ENCODE data around the gene SPATS2.
A peak's percentile ranks its signal among the peaks of the same experiment; 100 is the strongest.
"Not testable (repeated sequence)": the region's sequence is repeated elsewhere in the genome, so short reads cannot be mapped to it uniquely, and the experiment has no call there.

The SPATS2 gene

GRCh38 chr12:49331380-49332222 is 35.7 kb upstream of the SPATS2 start:
- H3K4me1 Mint-ChIP-seq, result peaks cover 5% of the 10 kb centered on the region
- H3K27ac Mint-ChIP-seq (ENCODE audit: low read depth), result no peak overlapping the region
- ATAC-seq (replicated peaks; ENCODE audit: extremely low read depth, poor library complexity, severe bottlenecking) (no peak), DNase-seq (ENCODE audit: low spot score in 2 of 2) (no peak)
- H3K4me3 Mint-ChIP-seq, result no peak overlapping the region
- no peaks in the 10 kb centered on the region for H3K9me3 Mint-ChIP-seq
- H3K27me3 Mint-ChIP-seq, result peaks cover 34% of the 10 kb centered on the region
- H3K36me3 Mint-ChIP-seq (ENCODE audit: insufficient read depth), result no peaks in the 10 kb centered on the region

GRCh38 chr12:49332441-49332861 is 34.8 kb upstream of the SPATS2 start:
- no peak overlapping the region for H3K4me3 Mint-ChIP-seq
- peaks cover 43% of the 10 kb centered on the region for H3K27me3 Mint-ChIP-seq
- no peak for ATAC-seq (replicated peaks; ENCODE audit: extremely low read depth, poor library complexity, severe bottlenecking)
- no peak overlapping the region for H3K27ac Mint-ChIP-seq (ENCODE audit: low read depth)
- H3K36me3 Mint-ChIP-seq (ENCODE audit: insufficient read depth), result peaks cover 2% of the 10 kb centered on the region
- DNase-seq (ENCODE audit: low spot score in 2 of 2), result no peak
- H3K9me3 Mint-ChIP-seq, result no peaks in the 10 kb centered on the region
- peaks cover 13% of the 10 kb centered on the region for H3K4me1 Mint-ChIP-seq

GRCh38 chr12:49332891-49333371 is 34.3 kb upstream of the SPATS2 start:
- Mint-ChIP-seq H3K4me3 (peak overlapping the region; percentile 38), H3K27ac (ENCODE audit: low read depth) (no peak overlapping the region), H3K4me1 (peaks cover 18% of the 10 kb centered on the region), H3K36me3 (ENCODE audit: insufficient read depth) (peaks cover 2% of the 10 kb centered on the region), H3K9me3 (no peaks in the 10 kb centered on the region), H3K27me3 (peaks cover 47% of the 10 kb centered on the region)
- ATAC-seq (replicated peaks; ENCODE audit: extremely low read depth, poor library complexity, severe bottlenecking) (no peak), DNase-seq (ENCODE audit: low spot score in 2 of 2) (no peak)

GRCh38 chr12:49333778-49334177 is 33.5 kb upstream of the SPATS2 start:
- DNase-seq (ENCODE audit: low spot score in 2 of 2); H3K27ac Mint-ChIP-seq (ENCODE audit: low read depth); H3K4me3 Mint-ChIP-seq; H3K9me3 Mint-ChIP-seq; ATAC-seq (replicated peaks; ENCODE audit: extremely low read depth, poor library complexity, severe bottlenecking); H3K36me3 Mint-ChIP-seq (ENCODE audit: insufficient read depth): not testable (repeated sequence)
- Mint-ChIP-seq H3K27me3 (peaks cover 55% of the 10 kb centered on the region), H3K4me1 (peaks cover 18% of the 10 kb centered on the region)

GRCh38 chr12:49334226-49334625 is 33.0 kb upstream of the SPATS2 start:
- DNase-seq (ENCODE audit: low spot score in 2 of 2) (no peak), ATAC-seq (replicated peaks; ENCODE audit: extremely low read depth, poor library complexity, severe bottlenecking) (no peak)
- H3K27me3 Mint-ChIP-seq, result peaks cover 60% of the 10 kb centered on the region
- no peaks in the 10 kb centered on the region for H3K9me3 Mint-ChIP-seq
- peaks cover 18% of the 10 kb centered on the region for H3K4me1 Mint-ChIP-seq
- H3K4me3 Mint-ChIP-seq, result no peak overlapping the region
- H3K36me3 Mint-ChIP-seq (ENCODE audit: insufficient read depth), result peaks cover 2% of the 10 kb centered on the region
- H3K27ac Mint-ChIP-seq (ENCODE audit: low read depth), result no peak overlapping the region

- peaks cover 18% of the 10 kb centered on the region for H3K4me1 Mint-ChIP-seq
- DNase-seq (ENCODE audit: low spot score in 2 of 2), result no peak
Measured at GRCh38 chr12:49334681-49335080, 32.6 kb upstream of the SPATS2 start.

GRCh38 chr12:49335118-49335954 is 31.9 kb upstream of the SPATS2 start:
- Mint-ChIP-seq H3K4me1 (peaks cover 18% of the 10 kb centered on the region), H3K27me3 (peaks cover 69% of the 10 kb centered on the region), H3K27ac (ENCODE audit: low read depth) (no peak overlapping the region), H3K36me3 (ENCODE audit: insufficient read depth) (peaks cover 2% of the 10 kb centered on the region), H3K9me3 (no peaks in the 10 kb centered on the region), H3K4me3 (peak overlapping the region; percentile 10)
- ATAC-seq (replicated peaks; ENCODE audit: extremely low read depth, poor library complexity, severe bottlenecking) (no peak), DNase-seq (ENCODE audit: low spot score in 2 of 2) (no peak)

More at GRCh38 chr12:49334681-49335080, 32.6 kb upstream of the SPATS2 start:
- Mint-ChIP-seq H3K4me3 (no peak overlapping the region), H3K27ac (ENCODE audit: low read depth) (no peak overlapping the region), H3K36me3 (ENCODE audit: insufficient read depth) (peaks cover 2% of the 10 kb centered on the region), H3K27me3 (peaks cover 64% of the 10 kb centered on the region), H3K9me3 (no peaks in the 10 kb centered on the region)
- no peak for ATAC-seq (replicated peaks; ENCODE audit: extremely low read depth, poor library complexity, severe bottlenecking)

GRCh38 chr12:49335955-49336644 is 31.2 kb upstream of the SPATS2 start:
- Mint-ChIP-seq H3K36me3 (ENCODE audit: insufficient read depth) (peaks cover 2% of the 10 kb centered on the region), H3K4me3 (peak overlapping the region; percentile 10), H3K27ac (ENCODE audit: low read depth) (no peak overlapping the region), H3K9me3 (no peaks in the 10 kb centered on the region), H3K4me1 (peaks cover 18% of the 10 kb centered on the region), H3K27me3 (peaks cover 76% of the 10 kb centered on the region)
- ATAC-seq (replicated peaks; ENCODE audit: extremely low read depth, poor library complexity, severe bottlenecking) (no peak), DNase-seq (ENCODE audit: low spot score in 2 of 2) (no peak)

- DNase-seq (ENCODE audit: low spot score in 2 of 2) (peak; percentile 76 to 94), ATAC-seq (replicated peaks; ENCODE audit: extremely low read depth, poor library complexity, severe bottlenecking) (peak; percentile 82)
- Mint-ChIP-seq H3K36me3 (ENCODE audit: insufficient read depth) (peaks cover 2% of the 10 kb centered on the region), H3K27me3 (peaks cover 75% of the 10 kb centered on the region), H3K27ac (ENCODE audit: low read depth) (no peak within 1 kb of the TSS), H3K4me1 (peaks cover 18% of the 10 kb centered on the region), H3K4me3 (peak within 1 kb of the TSS; percentile 58), H3K9me3 (no peaks in the 10 kb centered on the region)
Measured at GRCh38 chr12:49336645-49337584, 30.3 kb upstream of the SPATS2 start, which contains the start of gene C1QL4. C1QL4 (minus strand) TSS chr12:49337188; CDS start chr12:49336477, 711 bp downstream.

GRCh38 chr12:49338830-49339463 is 28.3 kb upstream of the SPATS2 start:
- DNase-seq (ENCODE audit: low spot score in 2 of 2) (no peak), ATAC-seq (replicated peaks; ENCODE audit: extremely low read depth, poor library complexity, severe bottlenecking) (no peak)
- Mint-ChIP-seq H3K9me3 (no peaks in the 10 kb centered on the region), H3K4me3 (no peak overlapping the region), H3K27ac (ENCODE audit: low read depth) (no peak overlapping the region), H3K4me1 (peaks cover 26% of the 10 kb centered on the region), H3K27me3 (peaks cover 60% of the 10 kb centered on the region), H3K36me3 (ENCODE audit: insufficient read depth) (peaks cover 4% of the 10 kb centered on the region)

GRCh38 chr12:49339464-49339861 is 27.8 kb upstream of the SPATS2 start:
- no peak overlapping the region for H3K27ac Mint-ChIP-seq (ENCODE audit: low read depth)
- H3K27me3 Mint-ChIP-seq, result peaks cover 56% of the 10 kb centered on the region
- H3K4me3 Mint-ChIP-seq, result no peak overlapping the region
- no peaks in the 10 kb centered on the region for H3K9me3 Mint-ChIP-seq
- ATAC-seq (replicated peaks; ENCODE audit: extremely low read depth, poor library complexity, severe bottlenecking) (no peak), DNase-seq (ENCODE audit: low spot score in 2 of 2) (no peak)
- peaks cover 26% of the 10 kb centered on the region for H3K4me1 Mint-ChIP-seq
- H3K36me3 Mint-ChIP-seq (ENCODE audit: insufficient read depth), result peaks cover 4% of the 10 kb centered on the region
